IPS-11a (cell line): Measurements from ENCODE around the gene KDM2A.
A peak's percentile ranks its signal among the peaks of the same experiment; 100 is the strongest.

ENCODE experiments used
- H3K4me3 ChIP-seq: one replicate; pipeline ENCODE4 v1.5.1; 2013; ENCODE audit warnings: low read depth, low read length, control low read depth

KDM2A gene

GRCh38 chr11:67300256-67300755 is 181.2 kb downstream of the KDM2A start:
- no peak overlapping the region for H3K4me3 ChIP-seq

GRCh38 chr11:67300756-67301312 is 181.8 kb downstream of the KDM2A start:
- no peak overlapping the region for H3K4me3 ChIP-seq

GRCh38 chr11:67301313-67301921 is 182.4 kb downstream of the KDM2A start:
- H3K4me3 ChIP-seq: no peak overlapping the region

GRCh38 chr11:67301951-67302516 is 183.0 kb downstream of the KDM2A start:
- peak overlapping the region; percentile 65 for H3K4me3 ChIP-seq

GRCh38 chr11:67302571-67303131 is 183.6 kb downstream of the KDM2A start:
- peak overlapping the region; percentile 65 for H3K4me3 ChIP-seq

- H3K4me3 ChIP-seq: peak within 1 kb of the TSS; percentile 65
Measured at GRCh38 chr11:67303132-67303834, 184.2 kb downstream of the KDM2A start, which contains the start of gene SSH3. Gene SSH3 (plus strand): TSS chr11:67303530. CDS start chr11:67303626, 96 bp downstream.

GRCh38 chr11:67303835-67304411 is 184.9 kb downstream of the KDM2A start:
- H3K4me3 ChIP-seq: peak overlapping the region; percentile 65

GRCh38 chr11:67304511-67305113 is 185.5 kb downstream of the KDM2A start:
- H3K4me3 ChIP-seq: no peak overlapping the region

- H3K4me3 ChIP-seq: no peak overlapping the region
Measured at GRCh38 chr11:67306769-67307544, 187.9 kb downstream of the KDM2A start.

- H3K4me3 ChIP-seq: no peak overlapping the region
Measured at GRCh38 chr11:67307545-67308001, 188.5 kb downstream of the KDM2A start.
